HG02973 (cell line): Measurements from ENCODE around the gene SBSN.
A peak's percentile ranks its signal among the peaks of the same experiment; 100 is the strongest.

Source experiments
- ATAC-seq: cut with Tn5 transposase; IDR thresholded peaks from one replicate; pipeline ENCODE4 v1.9.1; 2021; ENCODE audit warnings: moderate library complexity; ENCODE audit not compliant: unreplicated experiment

Gene SBSN

GRCh38 chr19:35509018-35509652 is 19.0 kb downstream of the SBSN start:
- ATAC-seq: no peak

GRCh38 chr19:35508129-35508528 is 20.0 kb downstream of the SBSN start:
- ATAC-seq: no peak

GRCh38 chr19:35507561-35507960 is 20.6 kb downstream of the SBSN start:
- ATAC-seq: no peak

- ATAC-seq: no peak
Measured at GRCh38 chr19:35506011-35506410, 22.1 kb downstream of the SBSN start.

- no peak for ATAC-seq
Measured at GRCh38 chr19:35502751-35503150, 25.4 kb downstream of the SBSN start.

GRCh38 chr19:35501684-35502083 is 26.4 kb downstream of the SBSN start:
- no peak for ATAC-seq

- ATAC-seq: no peak
Measured at GRCh38 chr19:35500611-35501010, 27.5 kb downstream of the SBSN start.

GRCh38 chr19:35498984-35499527 is 29.1 kb downstream of the SBSN start:
- no peak for ATAC-seq

- no peak for ATAC-seq
Measured at GRCh38 chr19:35498220-35498619, 29.9 kb downstream of the SBSN start.

GRCh38 chr19:35497406-35497805 is 30.7 kb downstream of the SBSN start:
- no peak for ATAC-seq

GRCh38 chr19:35495107-35496064 is 32.7 kb downstream of the SBSN start:
- ATAC-seq: no peak

GRCh38 chr19:35493971-35494370 is 34.1 kb downstream of the SBSN start:
- ATAC-seq: no peak

- ATAC-seq: no peak
Measured at GRCh38 chr19:35491836-35492360, 36.2 kb downstream of the SBSN start.

- no peak for ATAC-seq
Measured at GRCh38 chr19:35490364-35490763, 37.7 kb downstream of the SBSN start, which contains the start of gene KRTDAP. Gene KRTDAP, minus strand, starts transcription at chr19:35490464. Its CDS starts 22 bp downstream, at chr19:35490442.

GRCh38 chr19:35488677-35489076 is 39.4 kb downstream of the SBSN start:
- no peak for ATAC-seq

GRCh38 chr19:35487656-35488182 is 40.4 kb downstream of the SBSN start:
- ATAC-seq: no peak

- ATAC-seq: no peak
Measured at GRCh38 chr19:35486268-35486708, 41.8 kb downstream of the SBSN start.

- ATAC-seq: peak; percentile 65
Measured at GRCh38 chr19:35484252-35485036, 43.7 kb downstream of the SBSN start.

- ATAC-seq: no peak
Measured at GRCh38 chr19:35483089-35483488, 45.0 kb downstream of the SBSN start.
